Stimulated activated CD8-positive, alpha-beta memory T cell treated with anti-CD3 and anti-CD28 coated beads, Interleukin-15, amount 100 ng/mL, for 24 hours (primary cell): ENCODE measurements around the gene MYO1D.
"Not testable (repeated sequence)": the region's sequence is repeated elsewhere in the genome, so short reads cannot be mapped to it uniquely, and the experiment has no call there.

Experiments
- DNase-seq: peaks from one replicate; pipeline ENCODE4 v3.0.0-alpha.2; 2020; ENCODE audit warnings: low read depth

Gene MYO1D

DNA sequence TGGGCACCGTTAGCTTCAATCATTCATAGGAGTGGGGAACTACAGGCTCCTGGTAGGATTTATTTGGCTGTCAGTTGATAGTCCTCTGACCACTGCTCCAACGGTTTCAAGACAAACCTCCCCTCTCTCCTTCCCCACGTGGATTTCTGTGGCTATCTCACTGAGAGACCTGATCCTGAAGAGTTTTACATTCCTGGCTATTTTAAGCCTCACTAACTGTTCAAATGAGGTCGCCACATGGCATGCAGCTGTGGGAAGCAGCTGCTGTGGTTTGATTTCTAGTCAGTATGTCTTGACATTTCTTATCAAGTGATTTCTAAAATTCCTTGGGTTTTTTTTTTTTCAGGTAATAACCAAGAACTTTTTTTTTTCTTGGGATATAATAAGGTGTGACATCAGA lies 351.8 kb downstream of the MYO1D start:
- DNase-seq = no peak

- not testable (repeated sequence) for DNase-seq
These were observed 352.4 kb downstream of the MYO1D start for GRCh38 chr17:32524553-32524880.

DNA sequence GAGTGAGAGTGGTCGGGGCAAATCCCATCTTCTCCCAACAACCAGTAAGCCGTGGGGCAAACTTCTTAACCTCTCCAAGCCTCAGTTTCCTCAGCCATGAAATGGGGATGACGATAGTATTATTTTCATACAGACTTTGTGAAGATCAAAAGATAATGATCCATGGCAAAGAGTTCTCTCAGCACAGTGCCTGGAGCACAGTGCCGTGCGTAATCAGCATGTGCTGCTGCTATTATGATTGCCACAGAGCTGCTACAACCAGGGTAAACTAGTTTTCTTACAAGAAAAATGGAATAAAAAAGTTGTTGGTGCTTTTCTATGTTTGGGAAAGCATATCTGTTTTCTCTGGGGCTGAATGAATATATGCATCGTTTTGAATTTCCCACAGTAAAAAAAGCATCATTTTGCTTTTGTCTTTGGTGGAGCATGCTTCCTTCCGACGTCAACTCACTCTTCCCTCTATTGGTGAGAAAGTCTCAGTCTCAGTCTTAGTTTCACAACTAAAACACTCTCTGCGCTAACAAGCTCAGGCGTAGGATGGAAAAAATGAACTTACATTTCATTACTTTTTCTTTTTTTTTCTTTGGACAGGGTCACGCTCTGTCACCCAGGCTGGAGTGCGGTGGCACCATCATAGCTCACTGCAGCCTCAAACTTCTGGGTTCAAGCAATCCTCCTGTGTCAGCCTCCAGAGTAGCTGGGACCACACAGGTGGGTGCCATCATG lies 352.9 kb downstream of the MYO1D start:
- DNase-seq = no peak

DNA sequence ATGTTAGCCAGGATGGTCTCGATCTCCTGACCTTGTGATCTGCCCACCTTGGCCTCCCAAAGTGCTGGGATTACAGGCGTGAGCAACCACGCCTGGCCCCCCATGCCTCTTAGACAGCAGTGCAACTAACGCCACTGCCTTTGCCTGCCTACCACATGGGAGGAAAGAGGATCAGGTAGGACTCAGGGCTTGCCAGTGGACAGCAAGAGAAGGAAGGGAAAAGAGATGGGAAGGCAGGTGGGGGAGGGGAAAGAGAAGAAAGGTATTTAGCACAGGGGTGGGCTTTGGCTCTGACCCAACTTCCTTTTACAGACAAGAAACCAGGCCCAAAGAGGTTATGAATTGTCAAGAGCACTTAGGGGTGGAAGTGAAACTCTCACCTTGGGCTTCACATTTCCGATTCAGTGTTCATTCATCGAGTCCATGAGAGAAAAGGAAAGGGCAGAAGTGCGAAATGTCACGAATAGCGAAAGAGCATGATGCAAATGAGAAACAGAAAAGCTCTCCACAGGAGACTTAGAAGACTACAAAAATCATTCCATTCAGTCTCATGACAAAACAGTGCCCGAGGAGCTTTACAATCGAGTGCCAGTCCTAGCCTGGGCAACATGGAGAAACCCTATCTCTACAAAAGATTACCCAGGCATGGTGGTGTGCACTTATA lies 353.8 kb downstream of the MYO1D start:
- no peak for DNase-seq

DNA sequence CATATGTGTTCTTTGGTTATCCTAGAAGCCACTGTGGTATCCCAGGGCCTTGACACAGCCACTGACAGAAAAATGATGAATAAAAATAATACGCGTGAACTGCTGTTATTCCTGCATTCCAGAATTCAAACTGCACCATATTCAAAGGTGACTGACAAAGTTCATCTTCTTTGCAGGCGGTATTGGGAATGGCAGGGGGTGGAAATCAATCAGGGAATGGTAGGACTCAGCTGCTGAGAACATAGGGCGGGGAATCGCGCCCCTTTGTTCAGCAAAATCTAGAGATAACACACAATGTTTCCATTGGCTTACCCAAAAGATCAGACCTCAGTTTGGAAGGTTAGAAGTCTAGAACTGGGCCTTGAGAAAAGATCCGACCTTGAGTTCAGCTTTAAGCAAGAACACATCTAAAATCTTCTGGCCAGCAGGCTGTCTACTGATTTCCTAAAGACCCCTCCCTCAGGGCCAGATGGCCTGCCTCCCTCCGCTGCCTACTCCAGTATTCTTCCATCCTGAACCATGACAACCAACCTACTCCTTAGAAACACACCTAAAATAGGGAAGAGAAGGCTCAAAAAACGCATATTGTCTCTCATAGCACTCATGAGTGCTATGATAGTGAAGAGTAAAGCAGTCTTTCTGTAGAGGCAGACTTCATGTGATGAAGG lies 356.1 kb downstream of the MYO1D start:
- no peak for DNase-seq

- DNase-seq = no peak
These were observed 356.7 kb downstream of the MYO1D start for GRCh38 chr17:32520104-32520701.

DNA sequence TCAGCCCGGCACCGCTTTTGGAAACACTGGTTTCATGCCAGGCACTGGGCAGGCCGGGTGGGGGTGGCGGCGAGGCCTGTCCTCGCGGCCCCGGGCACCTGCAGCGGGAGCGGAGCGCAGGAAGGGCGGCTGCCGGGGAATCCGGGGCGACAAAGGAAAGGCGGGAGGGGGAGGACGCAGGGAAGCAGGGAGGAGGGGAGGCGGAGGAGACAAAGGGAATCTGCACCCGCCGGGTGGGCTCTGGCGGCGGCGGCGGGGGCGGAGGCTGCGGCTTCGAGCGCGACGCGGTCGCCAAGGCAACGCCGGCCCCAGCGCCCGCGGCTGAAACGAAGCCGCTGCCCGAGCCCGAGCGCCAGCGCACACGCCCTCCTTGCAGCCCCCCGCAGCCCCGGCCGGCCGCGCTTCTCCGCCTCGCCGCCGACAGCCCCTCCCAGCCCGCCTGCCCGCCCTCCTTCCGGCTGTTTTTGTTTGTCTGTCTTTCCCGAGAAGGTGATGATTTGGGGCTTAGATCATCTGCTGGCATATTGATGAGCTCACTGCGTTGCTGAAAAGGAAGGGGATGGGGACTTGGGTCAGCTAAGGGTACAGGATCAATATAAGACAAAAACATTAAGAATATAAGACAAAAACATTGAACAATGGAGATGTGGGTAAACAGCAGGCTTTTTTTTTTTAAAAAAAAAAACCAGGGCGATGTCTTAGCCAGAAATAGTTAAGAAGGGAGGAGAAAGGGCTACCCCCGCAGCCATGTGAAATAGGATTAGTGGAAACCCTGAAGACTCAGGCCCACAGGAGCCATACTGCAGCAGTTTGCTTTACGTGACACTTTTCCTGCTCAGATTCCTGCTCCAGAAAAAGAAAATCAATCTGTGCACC lies 357.5 kb downstream of the MYO1D start:
- no peak for DNase-seq

DNA sequence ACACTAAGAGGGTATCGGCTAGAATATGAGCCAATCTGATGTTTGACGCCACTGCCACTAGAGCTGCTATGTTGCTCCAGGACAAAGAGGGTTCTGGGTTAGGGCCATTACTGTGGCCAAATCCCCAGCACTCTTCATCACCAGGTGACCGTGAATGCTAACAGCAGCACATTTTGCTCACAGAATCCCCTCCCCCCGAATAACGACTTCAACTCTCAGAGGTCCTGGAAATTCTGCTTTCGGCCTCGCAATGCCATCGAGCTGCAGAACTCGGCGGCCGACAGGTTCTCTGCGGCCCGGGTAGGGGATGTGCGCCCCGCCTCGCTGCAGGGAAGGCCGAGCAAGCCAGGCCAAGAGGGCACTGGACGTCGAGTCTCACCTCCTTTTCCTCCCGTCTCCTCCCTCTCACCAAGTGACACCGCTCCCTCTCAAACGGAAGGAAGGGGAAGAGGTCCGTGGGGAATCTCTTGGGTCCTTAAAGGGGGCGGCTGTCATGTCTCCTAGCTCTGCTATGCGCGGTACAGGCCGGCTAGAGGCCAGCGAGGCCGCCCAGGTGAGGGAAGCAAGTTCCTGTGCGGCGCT lies 358.2 kb downstream of the MYO1D start:
- no peak for DNase-seq

- DNase-seq = no peak
These were observed 358.9 kb downstream of the MYO1D start for GRCh38 chr17:32517982-32518381.

DNA sequence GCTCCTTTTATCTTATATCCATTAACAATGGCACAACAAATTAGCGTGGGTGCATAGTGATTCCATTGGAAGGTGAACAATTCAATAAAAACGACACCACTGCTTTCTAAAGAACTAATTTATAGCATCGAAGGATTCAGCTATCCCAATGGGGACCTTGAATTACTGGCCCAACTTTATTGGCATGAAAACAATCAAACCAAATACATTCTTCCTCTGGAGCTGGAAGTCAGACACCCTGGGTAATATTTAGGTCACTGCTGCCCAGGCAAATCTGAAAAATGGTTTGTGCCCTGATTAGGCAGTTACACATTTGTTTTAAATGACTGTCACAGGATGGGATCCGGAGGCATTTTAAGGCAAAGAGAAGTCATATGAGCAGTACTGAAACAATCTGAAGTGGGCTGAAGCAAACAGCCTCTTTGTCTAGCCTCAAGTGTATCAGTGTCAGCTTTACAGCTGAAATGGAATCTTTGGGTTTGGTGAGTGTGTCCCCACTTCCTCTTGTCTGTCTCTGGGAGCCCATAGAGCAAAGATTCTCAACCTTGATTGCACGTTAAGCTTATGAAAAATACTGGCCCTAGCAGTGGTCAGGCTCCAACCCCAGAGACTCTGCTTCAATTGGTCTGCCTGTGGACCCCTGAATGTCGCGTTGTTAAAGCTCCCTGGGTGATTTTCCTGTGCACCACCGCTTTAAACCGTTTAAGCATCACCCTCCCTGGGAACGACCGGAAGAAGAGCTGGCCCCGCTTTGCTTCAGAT lies 359.8 kb downstream of the MYO1D start:
- no peak for DNase-seq

DNA sequence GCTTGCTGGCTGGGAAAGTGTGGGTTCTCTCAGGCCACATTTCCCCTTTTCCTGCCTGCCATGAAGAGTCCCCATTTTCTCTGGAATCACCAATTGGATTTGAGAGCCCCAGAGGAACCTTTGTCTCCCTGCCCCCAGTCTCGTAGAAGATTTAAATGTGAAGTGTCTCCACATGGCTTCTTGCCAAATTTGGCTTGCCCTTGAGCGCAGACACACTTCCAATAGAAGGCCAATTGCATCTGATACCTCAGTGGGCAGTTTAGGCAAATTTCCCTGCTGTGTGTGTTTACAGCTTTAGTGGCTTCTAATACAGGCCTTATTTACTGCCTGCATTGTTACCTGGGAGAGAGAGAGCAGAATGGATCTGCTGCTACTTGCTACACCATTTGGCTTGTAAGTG lies 360.5 kb downstream of the MYO1D start:
- no peak for DNase-seq

GRCh38 chr17:32515677-32516383 lies 361.1 kb downstream of the MYO1D start:
- DNase-seq = no peak

DNA sequence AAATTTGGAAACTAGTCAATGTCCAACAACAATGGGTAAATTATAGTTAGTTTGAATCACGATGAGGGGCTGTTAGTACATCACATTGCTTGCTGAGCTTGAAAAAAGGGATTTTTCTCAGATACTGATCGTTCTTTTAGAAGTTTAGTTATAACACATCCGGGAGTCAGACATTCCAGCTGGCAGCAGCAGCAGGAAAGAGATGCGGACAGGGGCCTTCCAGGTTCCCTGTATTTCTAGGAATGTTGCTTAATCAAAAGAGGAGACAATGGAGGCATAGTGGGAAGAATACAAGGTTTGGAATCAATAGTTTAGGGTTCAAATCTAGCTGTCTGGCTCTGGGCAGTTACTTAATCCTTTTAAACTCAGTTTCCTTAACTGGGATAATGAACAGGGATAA lies 362.3 kb downstream of the MYO1D start:
- no peak for DNase-seq

GRCh38 chr17:32513579-32513978 lies 363.3 kb downstream of the MYO1D start:
- DNase-seq = no peak

DNA sequence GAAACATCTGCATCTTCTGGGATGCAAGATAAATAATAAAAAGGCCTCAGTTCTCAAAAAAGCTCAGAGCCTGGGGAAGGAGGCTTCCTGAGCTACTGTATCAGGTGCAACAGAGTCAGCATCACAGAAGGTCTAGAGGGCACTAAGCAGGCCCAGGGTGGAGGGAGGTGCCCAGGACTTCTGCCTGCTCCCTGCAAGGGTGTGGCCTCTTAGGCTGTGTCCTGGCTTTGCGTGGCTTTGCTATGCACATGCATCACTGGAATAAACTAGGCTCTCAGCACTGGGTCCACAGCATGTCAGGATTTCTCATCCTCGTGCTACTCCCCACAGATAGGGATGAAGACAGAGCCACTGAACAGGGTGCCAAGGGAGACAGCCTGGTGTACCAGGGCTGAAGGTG lies 364.6 kb downstream of the MYO1D start:
- DNase-seq = no peak

GRCh38 chr17:32510466-32510865 lies 366.5 kb downstream of the MYO1D start:
- DNase-seq = no peak

GRCh38 chr17:32508926-32509325 lies 368.0 kb downstream of the MYO1D start:
- no peak for DNase-seq

DNA sequence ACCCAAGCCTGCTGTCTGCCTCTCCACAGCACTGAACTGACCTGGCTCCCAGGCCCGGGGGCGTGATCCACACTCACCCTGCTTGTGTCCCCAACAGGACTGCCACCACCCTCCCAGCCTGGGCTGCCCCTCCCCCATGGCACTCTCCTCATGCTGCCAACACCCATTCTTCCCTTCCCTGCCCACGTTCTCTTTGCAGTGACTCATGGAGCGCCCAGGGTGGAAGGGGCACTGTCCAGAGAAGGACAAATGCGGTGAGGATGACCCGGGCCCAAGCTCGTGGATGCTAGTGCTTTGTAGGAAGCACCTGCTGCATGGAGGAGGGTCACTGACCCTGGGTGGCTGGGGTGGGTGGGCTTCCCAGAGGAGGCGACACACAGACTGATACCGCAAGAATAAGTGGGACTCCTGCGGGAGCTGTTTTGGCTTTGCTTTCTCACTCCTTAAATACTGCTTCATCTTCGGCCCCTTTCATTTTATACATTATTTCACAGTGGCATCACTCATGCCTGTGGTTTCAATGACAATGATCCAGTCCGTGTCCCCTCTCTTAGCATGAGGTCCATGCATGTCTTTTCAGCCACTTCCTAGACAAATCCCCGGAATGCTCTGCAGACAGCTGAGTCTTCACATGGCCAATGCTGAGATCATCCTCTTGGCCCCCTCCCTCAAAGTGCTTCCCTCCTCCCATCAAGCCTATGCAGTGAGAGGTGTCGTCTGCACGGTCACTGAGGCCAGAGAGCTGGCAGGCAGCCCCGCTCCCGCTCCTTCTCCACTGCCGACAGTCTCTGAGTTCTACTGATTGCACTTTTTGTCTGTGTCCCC lies 372.5 kb downstream of the MYO1D start:
- DNase-seq = no peak
